Tibial artery (tissue), 4 donors: ENCODE results near the gene NUAK1.

ENCODE experiments used
- DNase-seq, 2 donors: peaks; one replicate each; pipeline ENCODE4 v3.0.0-alpha.2; 2019
- H3K27ac ChIP-seq, 2 donors: fragments of 200-600 bp; sonication (generic) in 1 of 2; 1 replicate in 1 of 2; 2 replicates in 1 of 2; pipeline ENCODE4 v1.5.1; 2018 to 2019; ENCODE audit warnings: mild to moderate bottlenecking in 1 of 2
- H3K27me3 ChIP-seq, 2 donors: fragments of 200-600 bp; sonication (generic) in 1 of 2; one replicate each; pipeline versions ENCODE4 v1.5.1 to v1.6.0; 2016 to 2019
- H3K36me3 ChIP-seq, 3 donors: fragments of 200-600 bp; sonication (generic) in 2 of 3; one replicate each; pipeline ENCODE4 v1.5.1; 2016 to 2019; ENCODE audit warnings: mild to moderate bottlenecking in 2 of 3
- H3K4me1 ChIP-seq, 4 donors: fragments of 200-600 bp; sonication (generic) in 2 of 4; 1 replicate in 3 of 4; 2 replicates in 1 of 4; pipeline ENCODE4 v1.5.1; 2016 to 2019
- H3K4me3 ChIP-seq, 2 donors: fragments of 200-600 bp; sonication (generic) in 1 of 2; 1 replicate in 1 of 2; 2 replicates in 1 of 2; pipeline ENCODE4 v1.5.1; 2018 to 2019; ENCODE audit warnings: mild to moderate bottlenecking in 2 of 2
- H3K9me3 ChIP-seq, 3 donors: fragments of 200-600 bp; sonication (generic) in 1 of 3; one replicate each; pipeline ENCODE4 v1.5.1; 2016 to 2019
- intact Hi-C: fragments of 100-400 bp; cut with DNase I; formaldehyde crosslinking; loops from one replicate; pipeline ENCODE4 v1.15.0; 2023; ENCODE audit warnings: low total_unique reads
- TF ChIP-seq, protein P1 (sequence below), 2 experiments: fragments of 200-600 bp in 1 of 2; fragments of 450-650 bp in 1 of 2; IDR thresholded peaks; one replicate each; pipeline ENCODE4 v1.5.1; 2017 to 2019; ENCODE audit warnings: antibody characterized with exemption in 2 of 2, mild to moderate bottlenecking in 1 of 2, moderate library complexity in 1 of 2

The NUAK1 gene

DNA sequence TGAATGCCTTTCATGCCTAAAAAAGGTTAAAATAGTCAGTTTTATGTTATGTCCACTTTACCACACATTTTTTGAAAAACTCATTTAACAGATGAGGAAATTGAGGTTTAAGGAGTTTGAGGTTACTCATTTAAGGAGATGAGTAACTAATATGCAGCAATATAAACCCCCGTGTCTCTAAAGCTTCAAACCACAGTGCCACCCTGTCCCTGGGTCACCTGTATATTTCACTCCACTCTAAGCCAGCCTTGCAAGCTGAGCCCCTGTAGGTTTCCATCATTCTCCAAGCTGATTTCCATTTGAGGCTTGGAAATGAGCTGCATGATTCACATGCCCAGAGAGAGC, 64.4 kb downstream of the NUAK1 start:
- Histone ChIP-seq H3K27me3 (no peaks in the 10 kb centered on the region), H3K36me3 (peaks cover 0 to 5% (median 4%) of the 10 kb centered on the region in 3 donors), H3K4me1 (peaks cover 0 to 86% (median 57%) of the 10 kb centered on the region in 4 donors), H3K9me3 (no peaks in the 10 kb centered on the region), H3K27ac (peak overlapping the region; percentile 46 to 78), H3K4me3 (no peak overlapping the region)
- DNase-seq, result no peak
- intact Hi-C loops, result loop anchor here (10.0 kb wide), 1 partner anchor 50 kb away; no protein-coding TSS in a partner anchor
- TF ChIP-seq, protein P1, sequence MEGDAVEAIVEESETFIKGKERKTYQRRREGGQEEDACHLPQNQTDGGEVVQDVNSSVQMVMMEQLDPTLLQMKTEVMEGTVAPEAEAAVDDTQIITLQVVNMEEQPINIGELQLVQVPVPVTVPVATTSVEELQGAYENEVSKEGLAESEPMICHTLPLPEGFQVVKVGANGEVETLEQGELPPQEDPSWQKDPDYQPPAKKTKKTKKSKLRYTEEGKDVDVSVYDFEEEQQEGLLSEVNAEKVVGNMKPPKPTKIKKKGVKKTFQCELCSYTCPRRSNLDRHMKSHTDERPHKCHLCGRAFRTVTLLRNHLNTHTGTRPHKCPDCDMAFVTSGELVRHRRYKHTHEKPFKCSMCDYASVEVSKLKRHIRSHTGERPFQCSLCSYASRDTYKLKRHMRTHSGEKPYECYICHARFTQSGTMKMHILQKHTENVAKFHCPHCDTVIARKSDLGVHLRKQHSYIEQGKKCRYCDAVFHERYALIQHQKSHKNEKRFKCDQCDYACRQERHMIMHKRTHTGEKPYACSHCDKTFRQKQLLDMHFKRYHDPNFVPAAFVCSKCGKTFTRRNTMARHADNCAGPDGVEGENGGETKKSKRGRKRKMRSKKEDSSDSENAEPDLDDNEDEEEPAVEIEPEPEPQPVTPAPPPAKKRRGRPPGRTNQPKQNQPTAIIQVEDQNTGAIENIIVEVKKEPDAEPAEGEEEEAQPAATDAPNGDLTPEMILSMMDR (IDR thresholded peaks at IDR 0.05), result no peak

DNA sequence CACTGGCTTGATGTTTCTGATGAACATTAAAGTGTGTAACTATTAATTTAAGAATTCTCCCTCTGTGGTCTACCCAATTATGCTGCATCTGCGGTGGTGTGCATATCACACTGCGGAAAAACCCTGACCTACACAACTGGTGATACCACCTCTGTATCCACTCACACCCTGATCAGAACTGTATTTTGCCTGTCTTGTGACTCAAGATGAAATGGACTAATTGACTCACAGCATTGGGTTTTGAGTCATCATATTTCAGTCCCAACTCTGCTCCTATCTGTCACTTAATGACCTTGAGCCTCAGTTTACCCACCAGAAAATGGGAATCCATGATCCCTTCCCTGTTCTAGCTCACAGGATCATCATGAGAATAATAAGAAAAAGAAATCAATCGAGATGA, 65.6 kb downstream of the NUAK1 start:
- Histone ChIP-seq H3K4me3 (no peak overlapping the region), H3K9me3 (no peaks in the 10 kb centered on the region), H3K4me1 (peaks cover 0 to 74% (median 45%) of the 10 kb centered on the region in 4 donors), H3K27ac (peak overlapping the region; percentile 64 to 78), H3K27me3 (no peaks in the 10 kb centered on the region), H3K36me3 (peaks cover 3 to 16% (median 11%) of the 10 kb centered on the region in 3 donors)
- intact Hi-C loops, result loop anchor here (10.0 kb wide), 1 partner anchor 48 kb away; no protein-coding TSS in a partner anchor
- DNase-seq, result no peak
- TF ChIP-seq, protein P1 (IDR thresholded peaks at IDR 0.05), result no peak

DNA sequence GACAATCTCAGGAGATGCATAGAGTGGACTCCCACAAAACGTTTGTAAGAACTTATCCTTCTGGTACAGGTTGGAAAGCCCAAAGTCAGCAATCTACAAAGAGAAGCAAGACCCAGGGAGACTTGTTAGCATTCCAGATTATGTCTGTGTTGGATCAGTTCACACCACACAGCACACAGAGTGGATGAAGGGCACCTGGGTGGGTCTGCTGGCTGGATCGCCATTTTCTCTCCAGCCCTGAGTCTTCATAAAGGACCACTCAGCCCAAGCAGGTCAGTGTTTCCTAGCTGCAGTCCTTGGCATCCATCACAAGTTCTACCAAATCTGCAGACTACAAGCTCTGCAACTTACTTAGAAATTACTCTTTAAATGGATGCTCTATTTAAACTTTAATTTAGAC, 66.0 kb downstream of the NUAK1 start:
- Histone ChIP-seq H3K36me3 (peaks cover 7 to 21% (median 15%) of the 10 kb centered on the region in 3 donors), H3K4me3 (no peak overlapping the region), H3K27me3 (no peaks in the 10 kb centered on the region), H3K27ac (peak overlapping the region; percentile 64 to 78), H3K9me3 (no peaks in the 10 kb centered on the region), H3K4me1 (peaks cover 0 to 70% (median 41%) of the 10 kb centered on the region in 4 donors)
- TF ChIP-seq, protein P1 (IDR thresholded peaks at IDR 0.05), result no peak
- intact Hi-C loops, result loop anchor here (10.0 kb wide), 1 partner anchor 48 kb away; no protein-coding TSS in a partner anchor
- no peak for DNase-seq

DNA sequence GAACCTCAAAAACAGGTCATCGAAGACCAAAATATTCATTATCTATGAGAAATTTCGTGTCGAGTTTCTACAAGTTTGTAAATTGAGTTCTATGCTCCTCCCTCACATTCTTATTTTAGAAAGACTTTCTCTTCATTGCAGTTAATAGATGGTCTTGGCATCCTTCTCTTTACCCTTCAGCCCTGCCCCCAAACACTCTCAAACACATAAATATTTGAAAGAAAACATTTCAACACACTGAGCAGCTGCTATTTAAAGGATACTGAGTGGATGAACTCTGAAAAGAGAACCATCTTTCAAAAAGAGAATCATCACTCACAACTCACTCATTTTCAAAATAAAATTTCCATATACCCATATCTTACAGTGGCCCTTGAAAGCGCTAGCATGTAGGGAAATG, 67.1 kb downstream of the NUAK1 start:
- Histone ChIP-seq H3K4me1 (peaks cover 0 to 65% (median 39%) of the 10 kb centered on the region in 4 donors), H3K9me3 (no peaks in the 10 kb centered on the region), H3K4me3 (no peak overlapping the region), H3K27ac (peak overlapping the region; percentile 64 to 78), H3K36me3 (peaks cover 18 to 31% (median 26%) of the 10 kb centered on the region in 3 donors), H3K27me3 (no peaks in the 10 kb centered on the region)
- TF ChIP-seq, protein P1 (IDR thresholded peaks at IDR 0.05), result no peak
- intact Hi-C loops, result loop anchor here (10.0 kb wide), 1 partner anchor 47 kb away; no protein-coding TSS in a partner anchor
- no peak for DNase-seq

DNA sequence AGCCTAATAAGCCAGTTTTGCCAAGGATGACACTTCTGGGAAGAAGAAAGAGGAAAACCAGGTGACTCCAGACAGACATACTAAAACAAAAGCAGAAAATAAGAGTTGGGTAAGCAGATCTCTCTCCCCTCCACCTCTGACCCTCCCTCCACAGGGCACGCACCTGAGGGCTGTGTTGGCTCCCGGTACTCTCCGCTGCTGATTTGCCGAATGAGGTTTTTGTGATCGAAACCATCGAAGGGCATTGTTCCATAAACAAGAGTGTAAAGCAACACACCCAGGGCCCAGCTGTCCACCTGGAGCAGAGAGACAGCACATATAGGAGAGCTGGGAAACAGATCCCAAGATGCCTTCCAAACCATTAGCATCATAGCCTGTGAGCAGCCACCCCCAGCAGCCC, 68.1 kb downstream of the NUAK1 start:
- peak overlapping the region; percentile 64 to 78 for H3K27ac ChIP-seq
- no peaks in the 10 kb centered on the region for H3K9me3 ChIP-seq
- intact Hi-C loops, result loop anchor here (10.0 kb wide), 1 partner anchor 46 kb away; no protein-coding TSS in a partner anchor
- peaks cover 0 to 54% (median 35%) of the 10 kb centered on the region in 4 donors for H3K4me1 ChIP-seq
- H3K27me3 ChIP-seq, result no peaks in the 10 kb centered on the region
- peaks cover 24 to 38% (median 37%) of the 10 kb centered on the region in 3 donors for H3K36me3 ChIP-seq
- TF ChIP-seq, protein P1 (IDR thresholded peaks at IDR 0.05), result no peak
- DNase-seq, result no peak
- no peak overlapping the region for H3K4me3 ChIP-seq
